IPS-18a (cell line): ENCODE results near the gene PLTP.

Experiments used
- H3K27ac ChIP-seq: one replicate; pipeline ENCODE4 v1.5.1; 2013; ENCODE audit warnings: low read length
- H3K27me3 ChIP-seq: one replicate; pipeline ENCODE4 v1.6.1; 2013; ENCODE audit warnings: mild to moderate bottlenecking, low read length; ENCODE audit not compliant: control insufficient read depth, insufficient read depth
- H3K36me3 ChIP-seq: one replicate; pipeline ENCODE4 v1.6.1; 2013; ENCODE audit warnings: low read depth, low read length; ENCODE audit not compliant: control insufficient read depth
- H3K4me1 ChIP-seq: one replicate; pipeline ENCODE4 v1.6.1; 2013; ENCODE audit warnings: low read depth, low read length; ENCODE audit not compliant: control insufficient read depth
- H3K4me3 ChIP-seq: one replicate; pipeline ENCODE4 v1.5.1; 2013; ENCODE audit warnings: low read length
- H3K9ac ChIP-seq: one replicate; pipeline ENCODE4 v1.6.1; 2013; ENCODE audit warnings: mild to moderate bottlenecking, low read length, moderate library complexity
- H3K9me3 ChIP-seq: one replicate; pipeline ENCODE4 v1.6.1; 2013; ENCODE audit warnings: low read depth, low read length; ENCODE audit not compliant: control insufficient read depth

The PLTP gene

DNA sequence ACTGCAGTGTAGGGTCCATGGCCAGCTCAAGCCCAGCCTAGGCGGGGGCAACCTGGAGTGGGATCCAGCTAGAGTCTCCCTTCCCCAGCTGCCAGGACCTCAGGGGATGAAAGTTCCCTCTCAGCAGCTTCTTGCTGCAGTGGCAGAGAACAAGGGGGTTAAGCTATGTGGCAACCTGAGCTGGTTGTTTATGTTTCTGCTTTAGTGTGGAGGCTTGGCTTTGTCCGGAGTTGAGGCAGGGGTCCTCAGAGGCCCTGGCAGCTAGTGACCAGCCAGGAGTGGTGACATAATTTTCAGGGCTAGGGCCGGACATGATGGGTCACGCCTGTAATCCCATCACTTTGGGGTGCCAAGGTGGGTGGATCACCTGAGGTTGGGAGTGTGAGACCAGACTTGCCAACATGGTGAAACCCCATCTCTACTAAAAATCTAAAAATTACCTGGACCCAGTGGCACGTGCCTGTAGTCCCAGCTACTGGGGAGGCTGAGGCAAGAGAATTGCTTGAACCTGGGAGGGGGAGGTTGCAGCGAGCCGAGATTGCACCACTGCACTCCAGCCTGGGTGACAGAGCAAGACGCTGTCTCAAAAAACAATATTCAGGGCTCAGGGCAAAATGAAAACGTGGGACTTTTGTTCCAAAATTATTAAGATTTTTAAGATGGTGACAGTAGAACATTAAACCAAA lies 14.0 kb upstream of the PLTP start:
- no peak overlapping the region for H3K9ac ChIP-seq
- H3K27me3 ChIP-seq, result no peaks in the 10 kb centered on the region
- no peak overlapping the region for H3K27ac ChIP-seq

GRCh38 chr20:45924391-45925261 lies 12.7 kb upstream of the PLTP start:
- Histone ChIP-seq H3K36me3 (no peaks in the 10 kb centered on the region), H3K4me1 (no peaks in the 10 kb centered on the region), H3K27me3 (no peaks in the 10 kb centered on the region), H3K9me3 (no peaks in the 10 kb centered on the region), H3K9ac (no peak overlapping the region), H3K4me3 (no peak overlapping the region), H3K27ac (no peak overlapping the region)

More for the DNA sequence above, 14.0 kb upstream of the PLTP start:
- Histone ChIP-seq H3K4me3 (no peak overlapping the region), H3K9me3 (no peaks in the 10 kb centered on the region), H3K4me1 (no peaks in the 10 kb centered on the region), H3K36me3 (no peaks in the 10 kb centered on the region)

DNA sequence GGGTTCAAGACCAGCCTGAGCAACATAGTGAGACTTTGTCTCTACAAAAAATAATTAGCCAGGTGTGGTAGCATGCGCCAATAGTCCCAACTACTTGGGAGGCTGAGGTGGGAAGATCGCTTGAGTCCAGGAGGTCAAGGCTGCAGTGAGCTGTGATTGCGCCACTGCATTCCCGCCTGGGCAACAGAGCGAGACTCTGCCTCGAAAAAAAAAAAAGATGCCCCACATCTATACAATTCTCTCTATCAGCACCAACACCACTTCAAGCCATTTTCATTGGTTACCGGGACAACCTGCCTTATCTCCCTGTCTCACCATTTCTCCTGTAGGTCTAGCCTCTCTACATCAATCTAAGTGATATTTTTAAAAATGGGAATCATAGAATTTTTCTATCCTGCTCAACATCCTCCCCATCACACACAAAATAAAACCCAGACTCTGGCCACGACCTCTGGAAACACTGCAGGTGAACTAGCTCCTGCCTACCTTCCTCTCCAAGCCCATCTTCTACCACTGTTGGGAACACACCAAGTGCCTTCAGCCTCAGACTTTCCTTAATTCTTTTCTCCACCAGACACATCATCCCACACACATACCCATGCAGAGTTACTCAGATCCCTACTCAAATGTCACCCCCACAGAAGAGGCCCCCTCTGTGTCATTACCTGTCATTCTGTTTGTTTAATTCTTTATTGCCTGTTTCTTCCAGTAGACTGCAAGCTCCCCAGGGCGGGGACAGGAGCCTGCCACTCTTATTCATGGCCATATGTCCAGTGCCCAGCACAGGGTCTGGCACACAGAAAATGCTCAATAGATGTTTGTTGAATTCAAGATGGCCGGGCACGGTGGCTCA lies 9.6 kb upstream of the PLTP start:
- Histone ChIP-seq H3K27me3 (no peaks in the 10 kb centered on the region), H3K27ac (no peak overlapping the region), H3K9me3 (no peaks in the 10 kb centered on the region), H3K9ac (no peak overlapping the region), H3K36me3 (no peaks in the 10 kb centered on the region), H3K4me3 (no peak overlapping the region), H3K4me1 (no peaks in the 10 kb centered on the region)

GRCh38 chr20:45920462-45921336 lies 8.7 kb upstream of the PLTP start:
- H3K9ac ChIP-seq, result no peak overlapping the region
- H3K4me1 ChIP-seq, result no peaks in the 10 kb centered on the region
- no peaks in the 10 kb centered on the region for H3K9me3 ChIP-seq
- H3K4me3 ChIP-seq, result no peak overlapping the region
- H3K27ac ChIP-seq, result no peak overlapping the region
- no peaks in the 10 kb centered on the region for H3K27me3 ChIP-seq
- H3K36me3 ChIP-seq, result no peaks in the 10 kb centered on the region

DNA sequence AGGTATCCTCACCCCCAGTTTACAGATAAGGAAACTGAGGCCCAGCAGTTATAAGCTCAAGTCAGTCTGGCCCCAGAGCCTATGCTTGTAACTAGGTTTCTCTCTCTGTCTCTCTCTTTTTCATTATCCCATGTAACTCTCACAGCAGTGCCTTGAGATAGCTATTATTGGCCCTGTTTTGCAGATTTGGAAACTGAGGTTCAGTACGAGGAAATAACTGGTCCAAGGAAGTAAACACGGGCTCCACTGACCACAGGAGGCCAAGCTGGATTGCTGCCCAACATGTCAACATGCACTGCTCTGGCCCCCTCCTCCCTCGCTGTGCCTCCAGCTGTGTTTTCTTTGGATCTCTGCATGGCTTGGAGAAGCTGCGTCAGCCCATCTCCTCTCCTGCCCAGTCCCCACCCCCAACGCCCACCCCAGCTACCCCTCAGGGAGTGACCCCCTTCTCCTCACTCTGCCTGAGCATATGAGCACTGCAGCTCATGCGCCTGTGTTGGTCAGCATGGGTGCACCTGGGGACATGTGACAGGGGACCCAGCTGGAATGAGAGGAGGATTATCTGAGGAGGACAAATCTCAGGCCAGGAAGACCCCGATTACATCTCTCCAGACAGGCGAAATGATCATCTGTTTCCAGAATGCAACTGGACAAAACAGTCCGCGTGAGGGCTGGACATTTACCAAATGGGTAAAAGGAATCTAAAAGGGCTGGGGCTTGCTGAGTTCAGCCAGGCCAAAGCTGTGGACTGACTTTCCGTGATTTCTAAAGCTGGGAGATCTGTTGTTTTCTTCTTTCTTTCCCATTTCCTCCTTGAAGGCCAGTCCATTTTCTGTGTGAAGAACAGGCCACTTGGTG lies 7.8 kb upstream of the PLTP start:
- no peaks in the 10 kb centered on the region for H3K4me1 ChIP-seq

GRCh38 chr20:45918779-45919537 lies 7.0 kb upstream of the PLTP start:
- H3K9ac ChIP-seq, result no peak overlapping the region
- no peaks in the 10 kb centered on the region for H3K27me3 ChIP-seq
- no peaks in the 10 kb centered on the region for H3K36me3 ChIP-seq
- no peak overlapping the region for H3K27ac ChIP-seq
- H3K4me3 ChIP-seq, result no peak overlapping the region
- no peaks in the 10 kb centered on the region for H3K4me1 ChIP-seq
- H3K9me3 ChIP-seq, result no peaks in the 10 kb centered on the region

More for the DNA sequence above, 7.8 kb upstream of the PLTP start:
- no peak overlapping the region for H3K9ac ChIP-seq
- H3K9me3 ChIP-seq, result no peaks in the 10 kb centered on the region
- H3K27ac ChIP-seq, result no peak overlapping the region
- H3K27me3 ChIP-seq, result no peaks in the 10 kb centered on the region
- no peaks in the 10 kb centered on the region for H3K36me3 ChIP-seq
- no peak overlapping the region for H3K4me3 ChIP-seq

GRCh38 chr20:45918182-45918737 lies 6.3 kb upstream of the PLTP start:
- no peak overlapping the region for H3K4me3 ChIP-seq
- H3K36me3 ChIP-seq, result no peaks in the 10 kb centered on the region
- H3K9ac ChIP-seq, result no peak overlapping the region
- H3K27me3 ChIP-seq, result no peaks in the 10 kb centered on the region
- no peak overlapping the region for H3K27ac ChIP-seq
- H3K9me3 ChIP-seq, result no peaks in the 10 kb centered on the region
- H3K4me1 ChIP-seq, result no peaks in the 10 kb centered on the region

DNA sequence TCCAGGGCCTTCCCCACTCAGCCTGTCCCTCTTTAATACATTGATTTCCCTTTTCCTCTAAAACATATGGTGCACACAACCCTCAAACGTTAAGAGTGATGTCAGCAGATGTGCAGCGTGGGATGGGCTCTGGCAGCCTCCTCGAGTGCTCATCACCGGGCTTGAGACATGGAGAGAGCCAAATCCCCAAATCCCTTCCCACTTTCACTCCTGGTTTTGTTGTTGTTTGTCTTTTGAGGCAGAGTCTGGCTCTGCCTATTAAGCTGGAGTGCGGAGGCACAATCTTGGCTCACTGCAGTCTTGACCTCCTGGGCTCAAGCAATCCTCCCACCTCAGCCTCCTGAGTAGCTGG lies 5.8 kb upstream of the PLTP start:
- no peak overlapping the region for H3K4me3 ChIP-seq
- no peak overlapping the region for H3K27ac ChIP-seq

DNA sequence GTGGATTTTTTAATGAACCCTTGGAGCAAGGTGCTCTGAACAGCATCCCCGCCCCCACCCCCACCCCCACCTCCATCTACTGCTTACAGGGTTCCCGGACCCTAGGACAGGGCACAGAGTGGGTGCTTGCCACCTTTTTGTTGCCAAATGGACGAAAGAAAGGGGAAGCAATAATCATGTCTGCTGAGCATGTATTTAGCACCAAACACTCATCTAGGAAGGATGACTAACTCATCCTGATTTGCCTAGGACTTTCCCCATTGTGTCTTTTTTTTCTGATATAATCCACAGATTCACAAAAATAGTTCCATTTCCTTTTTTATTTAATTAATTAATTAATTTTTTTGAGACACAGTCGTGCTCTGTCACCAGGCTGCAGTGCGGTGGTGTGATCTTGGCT lies 1.2 kb upstream of the PLTP start:
- Histone ChIP-seq H3K27me3 (no peaks in the 10 kb centered on the region), H3K4me3 (no peak overlapping the region), H3K36me3 (peaks cover 6% of the 10 kb centered on the region), H3K4me1 (peaks cover 3% of the 10 kb centered on the region), H3K27ac (no peak overlapping the region), H3K9me3 (no peaks in the 10 kb centered on the region), H3K9ac (no peak overlapping the region)

More for the DNA sequence above, 5.8 kb upstream of the PLTP start:
- Histone ChIP-seq H3K27me3 (no peaks in the 10 kb centered on the region), H3K9me3 (no peaks in the 10 kb centered on the region), H3K36me3 (no peaks in the 10 kb centered on the region), H3K9ac (no peak overlapping the region), H3K4me1 (no peaks in the 10 kb centered on the region)
